Endodermal cell (in vitro differentiated cells): ENCODE results near the gene DNAH6. TPM values are rescaled to one million over a fixed set of nuclear protein-coding genes. Genes with fewer than 3 reads are reported as not detected.

Source experiments
- DNase-seq: peaks from one replicate; pipeline ENCODE4 v3.0.0-alpha.2; 2017
- H3K27ac ChIP-seq: 2 replicates; pipeline ENCODE4 v1.5.1; 2013; ENCODE audit warnings: mild to moderate bottlenecking, low read depth, low read length, moderate library complexity
- H3K27me3 ChIP-seq: 2 replicates; pipeline ENCODE4 v1.6.1; 2013; ENCODE audit warnings: mild to moderate bottlenecking, low read length, moderate library complexity; ENCODE audit not compliant: insufficient read depth, control insufficient read depth, poor library complexity, severe bottlenecking
- H3K36me3 ChIP-seq: 2 replicates; pipeline ENCODE4 v1.7.0; 2013; ENCODE audit warnings: mild to moderate bottlenecking, low read length, moderate library complexity; ENCODE audit not compliant: control insufficient read depth, insufficient read depth
- H3K4me1 ChIP-seq: one replicate; pipeline ENCODE4 v1.7.0; 2013; ENCODE audit warnings: low read length; ENCODE audit not compliant: control insufficient read depth, insufficient read depth
- H3K4me3 ChIP-seq: 2 replicates; pipeline ENCODE4 v1.5.1; 2013; ENCODE audit warnings: mild to moderate bottlenecking, low read length, moderate library complexity
- H3K9ac ChIP-seq: 2 replicates; pipeline ENCODE4 v1.6.1; 2013; ENCODE audit warnings: mild to moderate bottlenecking, low read length, moderate library complexity; ENCODE audit not compliant: poor library complexity, severe bottlenecking; ENCODE audit errors: extremely low read depth
- H3K9me3 ChIP-seq: 2 replicates; pipeline ENCODE4 v1.6.1; 2013; ENCODE audit warnings: mild to moderate bottlenecking, low read length, moderate library complexity; ENCODE audit not compliant: control insufficient read depth
- H3K27ac Mint-ChIP-seq: 2 replicates; pipeline ENCODE4 v1.8.0; 2020; ENCODE audit warnings: mixed read lengths
- H3K27me3 Mint-ChIP-seq: 2 replicates; pipeline ENCODE4 v1.8.0; 2021; ENCODE audit warnings: mild to moderate bottlenecking, mixed read lengths; ENCODE audit not compliant: insufficient read depth
- H3K36me3 Mint-ChIP-seq: 2 replicates; pipeline ENCODE4 v1.8.0; 2020; ENCODE audit warnings: low read depth, mixed read lengths
- H3K4me1 Mint-ChIP-seq: 2 replicates; pipeline ENCODE4 v1.8.0; 2020; ENCODE audit warnings: mixed read lengths
- H3K4me3 Mint-ChIP-seq: 2 replicates; pipeline ENCODE4 v1.8.0; 2020; ENCODE audit warnings: mild to moderate bottlenecking, moderate library complexity, mixed read lengths
- H3K9me3 Mint-ChIP-seq: 2 replicates; pipeline ENCODE4 v1.8.0; 2020; ENCODE audit warnings: mild to moderate bottlenecking, mixed read lengths
- WGBS, 2 experiments: methylation state at CpG; one replicate each; pipeline versions ENCODE4 v1.1.5 to v1.1.7; 2013; ENCODE audit warnings: missing lambda C conversion rate in 2 of 2, mixed read lengths in 1 of 2; ENCODE audit not compliant: insufficient coverage in 1 of 2, insufficient read length in 1 of 2; 5-methylcytosine and 5-hydroxymethylcytosine counted together
- total RNA-seq, 2 donors: library from RNA; stranded (reverse); fragmentation: NEBNext Ultra II Directional in 1 of 2; extraction: Animal tissue kit (Norgen Biotek cat#: 25700) in 1 of 2; gene quantifications; 2 replicates in 1 of 2; 3 replicates in 1 of 2; pipeline ENCODE4 v1.2.1, GENCODE V29; 2021
- TF ChIP-seq, protein P1 (sequence below): fragments of 200-600 bp; sonication (generic); conservative IDR thresholded peaks from 2 replicates; pipeline ENCODE4 v1.5.0; 2021; ENCODE audit warnings: antibody characterized with exemption, mild to moderate bottlenecking

The DNAH6 gene
- total RNA-seq, 2 donors from 2014 or later = 1.6 to 2.0 TPM

DNA sequence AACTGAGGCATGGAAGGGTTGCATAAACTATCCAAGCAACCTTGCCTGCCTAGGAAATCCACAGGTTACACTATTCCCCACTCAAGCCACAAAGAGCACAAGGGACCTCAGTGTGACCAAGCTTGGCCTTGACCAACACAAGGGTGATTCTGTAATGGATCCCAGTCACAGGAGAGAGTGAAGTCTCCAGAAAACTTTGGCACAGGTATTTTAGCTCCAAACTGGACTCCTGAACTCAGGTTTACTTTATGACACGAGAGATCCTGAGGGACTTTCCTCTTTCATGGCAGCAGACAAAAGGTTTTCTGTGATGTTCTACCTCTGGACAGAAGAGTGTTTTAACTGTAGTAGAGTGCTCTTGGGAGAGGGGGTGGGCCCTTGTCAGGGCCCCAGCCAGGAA is 195.4 kb downstream of the DNAH6 start:
- no peak overlapping the region for H3K27ac ChIP-seq
- H3K4me3 ChIP-seq = no peak overlapping the region
- TF ChIP-seq, protein P1, sequence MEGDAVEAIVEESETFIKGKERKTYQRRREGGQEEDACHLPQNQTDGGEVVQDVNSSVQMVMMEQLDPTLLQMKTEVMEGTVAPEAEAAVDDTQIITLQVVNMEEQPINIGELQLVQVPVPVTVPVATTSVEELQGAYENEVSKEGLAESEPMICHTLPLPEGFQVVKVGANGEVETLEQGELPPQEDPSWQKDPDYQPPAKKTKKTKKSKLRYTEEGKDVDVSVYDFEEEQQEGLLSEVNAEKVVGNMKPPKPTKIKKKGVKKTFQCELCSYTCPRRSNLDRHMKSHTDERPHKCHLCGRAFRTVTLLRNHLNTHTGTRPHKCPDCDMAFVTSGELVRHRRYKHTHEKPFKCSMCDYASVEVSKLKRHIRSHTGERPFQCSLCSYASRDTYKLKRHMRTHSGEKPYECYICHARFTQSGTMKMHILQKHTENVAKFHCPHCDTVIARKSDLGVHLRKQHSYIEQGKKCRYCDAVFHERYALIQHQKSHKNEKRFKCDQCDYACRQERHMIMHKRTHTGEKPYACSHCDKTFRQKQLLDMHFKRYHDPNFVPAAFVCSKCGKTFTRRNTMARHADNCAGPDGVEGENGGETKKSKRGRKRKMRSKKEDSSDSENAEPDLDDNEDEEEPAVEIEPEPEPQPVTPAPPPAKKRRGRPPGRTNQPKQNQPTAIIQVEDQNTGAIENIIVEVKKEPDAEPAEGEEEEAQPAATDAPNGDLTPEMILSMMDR = no peak
- H3K9ac ChIP-seq = no peak overlapping the region
- H3K4me3 Mint-ChIP-seq = no peak overlapping the region
- peaks cover 9% of the 10 kb centered on the region for H3K27me3 ChIP-seq
- H3K4me1 Mint-ChIP-seq = peaks cover 17% of the 10 kb centered on the region
- H3K27me3 Mint-ChIP-seq = peaks cover 20% of the 10 kb centered on the region
- H3K36me3 ChIP-seq = no peaks in the 10 kb centered on the region
- no peak for DNase-seq
- no peaks in the 10 kb centered on the region for H3K36me3 Mint-ChIP-seq
- H3K27ac Mint-ChIP-seq = no peak overlapping the region
- H3K4me1 ChIP-seq = peaks cover 1% of the 10 kb centered on the region
- WGBS, 2 experiments = 90 to 100% methylated on average over 1 of the region's 1 CpG
- H3K9me3 ChIP-seq = no peaks in the 10 kb centered on the region
- H3K9me3 Mint-ChIP-seq = no peaks in the 10 kb centered on the region

DNA sequence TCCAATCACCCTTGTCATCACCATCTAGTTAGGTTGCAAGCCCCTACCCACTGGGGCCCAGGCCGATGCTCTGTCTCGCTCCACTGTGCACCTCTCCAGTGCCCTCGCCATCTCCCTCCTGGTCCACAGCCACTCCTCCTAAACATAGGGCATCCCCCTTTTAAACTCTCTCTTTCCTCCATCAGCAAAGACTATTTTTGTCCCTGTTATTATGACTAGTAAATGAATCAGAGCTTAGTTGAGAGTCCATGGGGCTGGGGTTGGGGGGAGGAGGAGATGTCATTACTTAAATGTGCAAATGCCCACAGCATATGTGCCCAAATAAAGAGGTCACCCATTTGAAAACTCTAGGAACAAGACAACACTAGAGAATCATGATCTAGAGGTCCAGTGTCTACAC is 197.1 kb downstream of the DNAH6 start:
- Mint-ChIP-seq H3K4me3 (no peak overlapping the region), H3K27ac (no peak overlapping the region), H3K27me3 (peaks cover 20% of the 10 kb centered on the region), H3K36me3 (no peaks in the 10 kb centered on the region), H3K4me1 (peaks cover 32% of the 10 kb centered on the region), H3K9me3 (no peaks in the 10 kb centered on the region)
- no peak for DNase-seq
- Histone ChIP-seq H3K27me3 (peaks cover 9% of the 10 kb centered on the region), H3K9me3 (no peaks in the 10 kb centered on the region), H3K9ac (no peak overlapping the region), H3K4me1 (peaks cover 14% of the 10 kb centered on the region), H3K27ac (no peak overlapping the region), H3K4me3 (no peak overlapping the region), H3K36me3 (no peaks in the 10 kb centered on the region)
- TF ChIP-seq, protein P1 = no peak
- 94 to 97% methylated on average over 2 to 3 of the region's 3 CpGs for WGBS, 2 experiments

DNA sequence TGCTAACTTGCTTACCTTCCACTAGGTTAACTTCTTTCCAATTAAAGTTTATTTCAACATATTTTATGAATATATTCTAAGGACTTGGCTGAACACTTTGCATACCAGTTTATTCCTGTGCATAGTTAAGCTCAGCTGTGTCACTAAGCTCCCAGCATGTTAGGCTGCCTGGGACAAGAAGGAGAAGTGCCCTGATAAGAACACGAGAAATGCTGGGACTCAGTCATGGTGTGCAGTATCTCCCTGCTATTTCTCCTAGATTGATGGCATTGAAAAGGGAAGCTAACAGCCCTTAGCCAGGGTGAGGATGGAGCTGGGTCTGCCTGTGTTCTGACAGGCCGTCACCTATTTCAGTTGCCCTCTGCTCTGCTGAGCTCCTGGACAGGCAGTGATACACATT is 200.3 kb downstream of the DNAH6 start:
- no peak for DNase-seq
- no peaks in the 10 kb centered on the region for H3K9me3 ChIP-seq
- peaks cover 13% of the 10 kb centered on the region for H3K27me3 Mint-ChIP-seq
- H3K4me3 Mint-ChIP-seq = no peak overlapping the region
- peak overlapping the region; percentile 36 for H3K4me3 ChIP-seq
- peaks cover 2% of the 10 kb centered on the region for H3K36me3 Mint-ChIP-seq
- no peaks in the 10 kb centered on the region for H3K9me3 Mint-ChIP-seq
- peak overlapping the region; percentile 10 for H3K27ac Mint-ChIP-seq
- no peaks in the 10 kb centered on the region for H3K27me3 ChIP-seq
- peak overlapping the region; percentile 22 for H3K9ac ChIP-seq
- H3K27ac ChIP-seq = no peak overlapping the region
- TF ChIP-seq, protein P1 = no peak
- peaks cover 14% of the 10 kb centered on the region for H3K4me1 ChIP-seq
- peaks cover 26% of the 10 kb centered on the region for H3K4me1 Mint-ChIP-seq
- no peaks in the 10 kb centered on the region for H3K36me3 ChIP-seq
- WGBS, 2 experiments = 72 to 83% methylated on average over 2 of the region's 2 CpGs
